Non-pigmented ciliary epithelial cell (primary cell): ENCODE data around the gene COL6A2.
"Not testable (repeated sequence)": the region's sequence is repeated elsewhere in the genome, so short reads cannot be mapped to it uniquely, and the experiment has no call there.

ENCODE experiments used
- DNase-seq: peaks from one replicate; pipeline ENCODE4 v3.0.0-alpha.2; 2010; ENCODE audit warnings: low read depth

COL6A2 gene

GRCh38 chr21:46176443-46177129, 78.7 kb downstream of the COL6A2 start:
- DNase-seq: not testable (repeated sequence)

GRCh38 chr21:46178961-46179360, 81.0 kb downstream of the COL6A2 start:
- no peak for DNase-seq
